ENCODE measurements around the gene GHR.

DNA sequence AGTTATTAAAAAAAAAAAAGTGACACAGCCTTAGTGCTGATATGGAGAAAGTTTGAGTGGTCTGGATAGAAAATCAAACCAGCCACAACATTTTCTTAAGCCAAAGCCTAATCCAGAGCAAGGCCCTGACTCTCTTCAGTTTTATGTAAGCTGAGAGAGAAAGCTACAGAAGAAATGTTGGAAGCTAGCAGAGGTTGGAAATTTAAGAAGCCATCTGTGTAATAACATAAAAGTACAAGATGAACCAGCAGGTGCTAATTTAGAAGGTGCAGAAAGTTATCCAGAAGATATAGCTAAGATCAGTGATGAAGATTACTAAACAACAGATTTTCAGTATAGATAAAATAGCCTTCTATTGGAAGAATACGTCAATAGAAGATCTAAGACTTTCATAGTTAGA is 102.9 kb downstream of the GHR start:
- TF ChIP-seq, protein P1, sequence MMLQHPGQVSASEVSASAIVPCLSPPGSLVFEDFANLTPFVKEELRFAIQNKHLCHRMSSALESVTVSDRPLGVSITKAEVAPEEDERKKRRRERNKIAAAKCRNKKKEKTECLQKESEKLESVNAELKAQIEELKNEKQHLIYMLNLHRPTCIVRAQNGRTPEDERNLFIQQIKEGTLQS (IDR thresholded peaks at IDR 0.05; ENCODE audit: insufficient read depth, low read depth, low read length): no peak
- TF ChIP-seq, protein P2, sequence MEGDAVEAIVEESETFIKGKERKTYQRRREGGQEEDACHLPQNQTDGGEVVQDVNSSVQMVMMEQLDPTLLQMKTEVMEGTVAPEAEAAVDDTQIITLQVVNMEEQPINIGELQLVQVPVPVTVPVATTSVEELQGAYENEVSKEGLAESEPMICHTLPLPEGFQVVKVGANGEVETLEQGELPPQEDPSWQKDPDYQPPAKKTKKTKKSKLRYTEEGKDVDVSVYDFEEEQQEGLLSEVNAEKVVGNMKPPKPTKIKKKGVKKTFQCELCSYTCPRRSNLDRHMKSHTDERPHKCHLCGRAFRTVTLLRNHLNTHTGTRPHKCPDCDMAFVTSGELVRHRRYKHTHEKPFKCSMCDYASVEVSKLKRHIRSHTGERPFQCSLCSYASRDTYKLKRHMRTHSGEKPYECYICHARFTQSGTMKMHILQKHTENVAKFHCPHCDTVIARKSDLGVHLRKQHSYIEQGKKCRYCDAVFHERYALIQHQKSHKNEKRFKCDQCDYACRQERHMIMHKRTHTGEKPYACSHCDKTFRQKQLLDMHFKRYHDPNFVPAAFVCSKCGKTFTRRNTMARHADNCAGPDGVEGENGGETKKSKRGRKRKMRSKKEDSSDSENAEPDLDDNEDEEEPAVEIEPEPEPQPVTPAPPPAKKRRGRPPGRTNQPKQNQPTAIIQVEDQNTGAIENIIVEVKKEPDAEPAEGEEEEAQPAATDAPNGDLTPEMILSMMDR (IDR thresholded peaks at IDR 0.05; ENCODE audit: control extremely low read depth in 1 of 3, insufficient read depth in 1 of 3, low read depth in 1 of 3, low read length in 3 of 3): no peak
- TF ChIP-seq POLR2A (IDR thresholded peaks at IDR 0.05; ENCODE audit: control extremely low read depth in 1 of 2, low read depth in 2 of 2, low read length in 2 of 2): no peak
- no peak for TF ChIP-seq CBX5 (IDR thresholded peaks at IDR 0.05; ENCODE audit: low read depth, low read length)

All from H1 (cell line).